ENCODE data around the gene PROX2.

- TF ChIP-seq CTCF (conservative IDR thresholded peaks at IDR 0.05) (no peak), ZFX (IDR thresholded peaks at IDR 0.05) (no peak)
These were observed 41.1 kb downstream of the PROX2 start for GRCh38 chr14:74834692-74835392.
